SK-N-SH (cell line): Measurements from ENCODE around the gene TMEM205. TPM values are rescaled to one million over a fixed set of nuclear protein-coding genes. Genes with fewer than 3 reads are reported as not detected.

ENCODE experiments used
- CTCF ChIA-PET: fragments of 300-600, 350-600 bp; formaldehyde crosslinking; extraction: SDS; loops from one replicate; lab custom pipeline; 2021; lab: Yijun Ruan, JAX
- POLR2A ChIA-PET: fragments of 350-600 bp; sonication (Branson Sonifier 250); formaldehyde crosslinking; extraction: SDS; loops from one replicate; lab custom pipeline; 2020; ENCODE audit warnings: antibody characterized with exemption, inconsistent platforms; lab: Yijun Ruan, JAX
- DNase-seq: peaks from one replicate; pipeline ENCODE4 v3.0.0; 2012
- H2AFZ ChIP-seq: fragments of 200-600 bp; sonication (generic); 2 replicates; pipeline ENCODE4 v1.8.1; 2016; ENCODE audit warnings: antibody characterized with exemption, mild to moderate bottlenecking, low read depth
- H3F3A ChIP-seq: fragments of 200-600 bp; sonication (generic); replicated peaks from 2 replicates; pipeline ENCODE3; 2016; ENCODE audit warnings: antibody characterized with exemption, mild to moderate bottlenecking; ENCODE audit not compliant: insufficient read depth
- H3K27ac ChIP-seq, 2 experiments: fragments of 200-500 bp in 1 of 2; fragments of 200-600 bp in 1 of 2; sonication (Bioruptor generic) in 1 of 2; sonication (generic), shearing (Covaris generic) in 1 of 2; 2 replicates each; pipeline versions ENCODE4 v1.5.1 to v1.6.1; 2014 to 2016; ENCODE audit warnings: low read depth in 2 of 2, inconsistent platforms in 1 of 2, low read length in 1 of 2, mild to moderate bottlenecking in 1 of 2, mixed read lengths in 1 of 2
- H3K27me3 ChIP-seq: fragments of 200-600 bp; sonication (generic), shearing (Covaris generic); 2 replicates; pipeline ENCODE4 v1.6.1; 2016; ENCODE audit warnings: mixed run types; ENCODE audit not compliant: insufficient read depth
- H3K36me3 ChIP-seq, 2 experiments: fragments of 200-500 bp in 1 of 2; fragments of 200-600 bp in 1 of 2; sonication (Bioruptor generic) in 1 of 2; sonication (generic) in 1 of 2; replicated peaks in 1 of 2; 2 replicates each; pipeline versions ENCODE3 to v1.5.1; 2014 to 2016; ENCODE audit warnings: low read length in 1 of 2, mild to moderate bottlenecking in 1 of 2; ENCODE audit not compliant: insufficient read depth in 2 of 2, control insufficient read depth in 1 of 2
- H3K4me1 ChIP-seq, 2 experiments: fragments of 200-500 bp in 1 of 2; fragments of 200-600 bp in 1 of 2; sonication (Bioruptor generic) in 1 of 2; sonication (generic), shearing (Covaris generic) in 1 of 2; 2 replicates each; pipeline versions ENCODE4 v1.5.1 to v1.6.1; 2014 to 2016; ENCODE audit warnings: low read depth in 1 of 2, low read length in 1 of 2, mixed run types in 1 of 2; ENCODE audit not compliant: insufficient read depth in 2 of 2, control insufficient read depth in 1 of 2
- H3K4me2 ChIP-seq: fragments of 200-600 bp; sonication (generic), shearing (Covaris generic); 2 replicates; pipeline ENCODE4 v1.6.1; 2017; ENCODE audit warnings: mixed run types
- H3K4me3 ChIP-seq, 2 experiments: fragments of 200-500 bp in 1 of 2; fragments of 200-600 bp in 1 of 2; sonication (Bioruptor generic) in 1 of 2; sonication (generic), shearing (Covaris generic) in 1 of 2; 2 replicates each; pipeline versions ENCODE4 v1.5.1 to v1.8.1; 2014 to 2016; ENCODE audit warnings: low read depth in 2 of 2, inconsistent platforms in 1 of 2, low read length in 1 of 2, mild to moderate bottlenecking in 1 of 2, mixed read lengths in 1 of 2, moderate library complexity in 1 of 2
- H3K79me2 ChIP-seq: fragments of 200-600 bp; sonication (generic); 2 replicates; pipeline ENCODE4 v1.8.1; 2017; ENCODE audit warnings: mild to moderate bottlenecking; ENCODE audit not compliant: insufficient read depth
- H3K9ac ChIP-seq: fragments of 200-600 bp; sonication (generic); 2 replicates; pipeline ENCODE4 v1.6.1; 2017; ENCODE audit warnings: mixed run types
- H3K9me2 ChIP-seq: fragments of 200-600 bp; sonication (generic); 2 replicates; pipeline ENCODE4 v1.6.1; 2017; ENCODE audit warnings: mixed run types
- H3K9me3 ChIP-seq: fragments of 200-600 bp; sonication (generic); 2 replicates; pipeline ENCODE4 v1.6.1; 2017; ENCODE audit warnings: mixed run types, mild to moderate bottlenecking, moderate library complexity
- H4K20me1 ChIP-seq: fragments of 200-600 bp; sonication (generic); 2 replicates; pipeline ENCODE4 v1.6.1; 2017; ENCODE audit warnings: mild to moderate bottlenecking, mixed run types; ENCODE audit not compliant: insufficient read depth
- CHD2 ChIP-seq: fragments of 150-350 bp; IDR thresholded peaks from 2 replicates; pipeline ENCODE4 v1.6.1; 2018; ENCODE audit warnings: low read length; ENCODE audit not compliant: partially characterized antibody
- EZH2phosphoT487 ChIP-seq: fragments of 200-600 bp; sonication (generic); IDR thresholded peaks from 2 replicates; pipeline ENCODE4 v1.6.1; 2017; ENCODE audit warnings: low read depth, mixed run types, mild to moderate bottlenecking, antibody characterized with exemption, moderate library complexity, borderline replicate concordance
- FOSL2 ChIP-seq: IDR thresholded peaks from 2 replicates; pipeline ENCODE4 v1.4.0; 2012; ENCODE audit warnings: low read depth, mild to moderate bottlenecking, moderate library complexity, borderline replicate concordance
- FOXJ3 ChIP-seq: sonication (generic); formaldehyde crosslinking; IDR thresholded peaks from 2 replicates; pipeline ENCODE4 v1.5.1; 2020; ENCODE audit warnings: mild to moderate bottlenecking, missing genetic modification reagents
- FOXM1 ChIP-seq: IDR thresholded peaks from 2 replicates; pipeline ENCODE4 v1.4.0; 2012; ENCODE audit warnings: low read depth, mild to moderate bottlenecking
- MXI1 ChIP-seq: IDR thresholded peaks from 2 replicates; pipeline ENCODE4 v1.6.1; 2012; ENCODE audit warnings: mild to moderate bottlenecking, low read depth, low read length, improper control_type of control experiment
- NRF1 ChIP-seq: IDR thresholded peaks from 2 replicates; pipeline ENCODE4 v1.6.1; 2012; ENCODE audit warnings: low read depth, mild to moderate bottlenecking, low read length
- POLR2AphosphoS5 ChIP-seq: IDR thresholded peaks from 2 replicates; pipeline ENCODE4 v1.6.1; 2012; ENCODE audit warnings: low read depth, low read length
- REST ChIP-seq: IDR thresholded peaks from 2 replicates; pipeline ENCODE4 v1.6.1; 2012; ENCODE audit warnings: mild to moderate bottlenecking, low read depth, low read length, moderate library complexity
- RXRA ChIP-seq: IDR thresholded peaks from 2 replicates; pipeline ENCODE4 v1.4.0; 2012; ENCODE audit warnings: low read depth, mild to moderate bottlenecking, borderline replicate concordance
- SMC3 ChIP-seq: IDR thresholded peaks from 2 replicates; pipeline ENCODE4 v1.6.1; 2012; ENCODE audit warnings: low read depth, low read length, improper control_type of control experiment
- TAF1 ChIP-seq: IDR thresholded peaks from 2 replicates; pipeline ENCODE4 v1.6.1; 2012; ENCODE audit warnings: low read depth, mild to moderate bottlenecking, low read length, moderate library complexity, borderline replicate concordance
- YY1 ChIP-seq: IDR thresholded peaks from 2 replicates; pipeline ENCODE4 v1.4.0; 2012; ENCODE audit warnings: low read depth, mild to moderate bottlenecking
- whole genome bisulfite sequencing: methylation state at CpG from one replicate; pipeline ENCODE4 v1.1.6; 2017; ENCODE audit warnings: low lambda C conversion rate; 5-methylcytosine and 5-hydroxymethylcytosine counted together
- polyA plus RNA-seq, 3 experiments: library from polyadenylated mRNA; depleted of rRNA; stranded (reverse); fragments of >200 nt; gene quantifications; 2 replicates each; pipeline ENCODE4 v1.2.3, GENCODE V29; 2012
- TF ChIP-seq, protein P1 (sequence below): fragments of 150-350 bp; IDR thresholded peaks from 2 replicates; pipeline ENCODE4 v1.6.1; 2017; ENCODE audit warnings: antibody characterized with exemption, low read length, low read depth, borderline replicate concordance
- TF ChIP-seq, protein P2 (sequence below): fragments of 200-600 bp; sonication (generic); IDR thresholded peaks from 2 replicates; pipeline ENCODE4 v1.6.1; 2017; ENCODE audit warnings: antibody characterized with exemption, mild to moderate bottlenecking, moderate library complexity

The TMEM205 gene
- polyA plus RNA-seq, 1 of the 3 experiments (the other 2 are of a cell fraction): 219 TPM

DNA sequence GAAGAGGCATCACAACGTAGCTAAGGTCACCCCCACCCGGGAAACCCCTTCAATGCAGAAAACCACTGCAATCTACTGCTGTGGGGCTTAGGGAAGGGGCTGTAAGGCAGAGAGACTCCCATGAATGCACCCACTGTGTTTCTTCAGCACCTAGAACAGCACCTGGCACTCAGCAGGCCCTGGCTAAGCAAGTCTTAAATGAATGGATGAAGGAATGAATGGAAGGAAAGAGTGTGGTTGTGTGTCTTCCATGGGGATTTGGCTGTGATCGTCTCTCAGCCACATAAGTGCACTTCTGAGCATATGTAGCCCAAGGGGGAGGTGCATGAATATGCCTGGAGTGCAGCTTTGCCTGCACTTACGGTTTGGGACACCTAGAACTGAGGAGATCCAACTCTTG, 3.1 kb upstream of the TMEM205 start:
- Histone ChIP-seq H3K27me3 (no peaks in the 10 kb centered on the region), H3K79me2 (no peaks in the 10 kb centered on the region), H3K36me3 (no peaks in the 10 kb centered on the region), H3K4me3 (no peak overlapping the region), H3K4me1 (peaks cover 10 to 13% of the 10 kb centered on the region in 2 experiments; a peak in 2 of 4 replicates), H2AFZ (no peak overlapping the region), H3K27ac (no peak overlapping the region), H3K9ac (no peak overlapping the region)
- 73% methylated on average over 4 of the region's 4 CpGs for WGBS
- ChIA-PET POLR2A (no interaction called here), CTCF (interaction anchor here (1.5 kb wide), 1 partner anchor 55 kb away, joined by 6 read pairs; no protein-coding TSS in a partner anchor)
- peak; percentile 72; the same call in 1 of the 2 replicates for TF ChIP-seq REST
- no peak for TF ChIP-seq FOSL2
- TF ChIP-seq, all 33 proteins: peak for 1
- Histone ChIP-seq H4K20me1 (peaks cover under 1% of the 10 kb centered on the region; the same call in 1 of the 2 replicates), H3F3A (peaks cover 13% of the 10 kb centered on the region), H3K4me2 (no peak overlapping the region), H3K9me3 (no peaks in the 10 kb centered on the region), H3K9me2 (no peaks in the 10 kb centered on the region)
- no peak for DNase-seq

GRCh38 chr19:11347546-11348039, 1.5 kb upstream of the TMEM205 start:
- Histone ChIP-seq H3K79me2 (no peaks in the 10 kb centered on the region), H3K27ac (no peak overlapping the region), H2AFZ (no peak overlapping the region), H3K4me3 (no peak overlapping the region), H3K36me3 (peaks cover 0 to 3% of the 10 kb centered on the region in 2 experiments), H3K4me1 (peaks cover 13 to 14% of the 10 kb centered on the region in 2 experiments; a peak in 2 of 4 replicates), H3K9me2 (no peaks in the 10 kb centered on the region), H3K4me2 (no peak overlapping the region), H3K9me3 (no peaks in the 10 kb centered on the region), H3F3A (peaks cover 18% of the 10 kb centered on the region), H3K9ac (no peak overlapping the region), H4K20me1 (peaks cover 7% of the 10 kb centered on the region), H3K27me3 (no peaks in the 10 kb centered on the region)
- ChIA-PET CTCF (interaction anchor here (1.4 to 2.2 kb wide), 5 partner anchors 29 to 135 kb away, joined by 4 to 10 read pairs (median 6); partner anchors contain the start of gene TSPAN16), POLR2A (interaction anchor here (2.3 kb wide), 1 partner anchor 27 kb away, joined by 15 read pairs; the partner anchor contains the start of gene SWSAP1)
- WGBS: 86% methylated on average over 7 of the region's 7 CpGs
- TF ChIP-seq NRF1: no peak
- TF ChIP-seq RXRA: no peak
- no peak for TF ChIP-seq EZH2phosphoT487
- no peak for TF ChIP-seq FOXJ3 (CRISPR knock-in tag)
- TF ChIP-seq MXI1: no peak
- TF ChIP-seq YY1: no peak
- TF ChIP-seq, protein P1, sequence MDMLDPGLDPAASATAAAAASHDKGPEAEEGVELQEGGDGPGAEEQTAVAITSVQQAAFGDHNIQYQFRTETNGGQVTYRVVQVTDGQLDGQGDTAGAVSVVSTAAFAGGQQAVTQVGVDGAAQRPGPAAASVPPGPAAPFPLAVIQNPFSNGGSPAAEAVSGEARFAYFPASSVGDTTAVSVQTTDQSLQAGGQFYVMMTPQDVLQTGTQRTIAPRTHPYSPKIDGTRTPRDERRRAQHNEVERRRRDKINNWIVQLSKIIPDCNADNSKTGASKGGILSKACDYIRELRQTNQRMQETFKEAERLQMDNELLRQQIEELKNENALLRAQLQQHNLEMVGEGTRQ: no peak
- TF ChIP-seq, protein P2, sequence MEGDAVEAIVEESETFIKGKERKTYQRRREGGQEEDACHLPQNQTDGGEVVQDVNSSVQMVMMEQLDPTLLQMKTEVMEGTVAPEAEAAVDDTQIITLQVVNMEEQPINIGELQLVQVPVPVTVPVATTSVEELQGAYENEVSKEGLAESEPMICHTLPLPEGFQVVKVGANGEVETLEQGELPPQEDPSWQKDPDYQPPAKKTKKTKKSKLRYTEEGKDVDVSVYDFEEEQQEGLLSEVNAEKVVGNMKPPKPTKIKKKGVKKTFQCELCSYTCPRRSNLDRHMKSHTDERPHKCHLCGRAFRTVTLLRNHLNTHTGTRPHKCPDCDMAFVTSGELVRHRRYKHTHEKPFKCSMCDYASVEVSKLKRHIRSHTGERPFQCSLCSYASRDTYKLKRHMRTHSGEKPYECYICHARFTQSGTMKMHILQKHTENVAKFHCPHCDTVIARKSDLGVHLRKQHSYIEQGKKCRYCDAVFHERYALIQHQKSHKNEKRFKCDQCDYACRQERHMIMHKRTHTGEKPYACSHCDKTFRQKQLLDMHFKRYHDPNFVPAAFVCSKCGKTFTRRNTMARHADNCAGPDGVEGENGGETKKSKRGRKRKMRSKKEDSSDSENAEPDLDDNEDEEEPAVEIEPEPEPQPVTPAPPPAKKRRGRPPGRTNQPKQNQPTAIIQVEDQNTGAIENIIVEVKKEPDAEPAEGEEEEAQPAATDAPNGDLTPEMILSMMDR: no peak
- TF ChIP-seq TAF1: no peak
- TF ChIP-seq POLR2AphosphoS5: no peak
- TF ChIP-seq CHD2: no peak
- TF ChIP-seq FOXM1: no peak
- no peak for TF ChIP-seq SMC3
- no peak for DNase-seq
